Measurements from ENCODE around the gene REPIN1. TPM values are rescaled to one million over a fixed set of nuclear protein-coding genes. Genes with fewer than 3 reads are reported as not detected.

The REPIN1 gene
- total RNA-seq, 4 donors from 2014 or later = 40.6 to 55.7 (median 49.3) TPM

GRCh38 chr7:150356265-150356897 is 12.2 kb upstream of the REPIN1 start:
- DNase-seq (ENCODE audit: low spot score) (no peak), ATAC-seq (ENCODE audit: low FRiP score) (no peak)
- TF ChIP-seq CTCF (IDR thresholded peaks at IDR 0.05) = no peak

GRCh38 chr7:150357270-150357669 is 11.4 kb upstream of the REPIN1 start:
- ATAC-seq (ENCODE audit: low FRiP score) (no peak), DNase-seq (ENCODE audit: low spot score) (no peak)
- no peak for TF ChIP-seq CTCF (IDR thresholded peaks at IDR 0.05)

- DNase-seq (ENCODE audit: low spot score) = no peak
- TF ChIP-seq CTCF (IDR thresholded peaks at IDR 0.05) = no peak
- ATAC-seq (ENCODE audit: low FRiP score) = no peak
Observed at GRCh38 chr7:150357771-150358427, 10.7 kb upstream of the REPIN1 start.

- no peak for TF ChIP-seq CTCF (IDR thresholded peaks at IDR 0.05)
- DNase-seq (ENCODE audit: low spot score) = no peak
- ATAC-seq (ENCODE audit: low FRiP score) = no peak
Observed at GRCh38 chr7:150358433-150358832, 10.2 kb upstream of the REPIN1 start.

GRCh38 chr7:150358988-150359621 is 9.5 kb upstream of the REPIN1 start:
- no peak for DNase-seq (ENCODE audit: low spot score)
- TF ChIP-seq CTCF (IDR thresholded peaks at IDR 0.05) = no peak

GRCh38 chr7:150359622-150360362 is 8.8 kb upstream of the REPIN1 start:
- ATAC-seq (ENCODE audit: low FRiP score) (no peak), DNase-seq (ENCODE audit: low spot score) (no peak)
- no peak for TF ChIP-seq CTCF (IDR thresholded peaks at IDR 0.05)

More at GRCh38 chr7:150358988-150359621, 9.5 kb upstream of the REPIN1 start:
- ATAC-seq (ENCODE audit: low FRiP score) = no peak
